ENCODE results near the gene RAI1.

GRCh38 chr17:17801800-17802481, 120.7 kb downstream of the RAI1 start:
- no peak for TF ChIP-seq TCF12 (IDR thresholded peaks at IDR 0.05; ENCODE audit: low read depth, low read length)
- TF ChIP-seq, protein P1, sequence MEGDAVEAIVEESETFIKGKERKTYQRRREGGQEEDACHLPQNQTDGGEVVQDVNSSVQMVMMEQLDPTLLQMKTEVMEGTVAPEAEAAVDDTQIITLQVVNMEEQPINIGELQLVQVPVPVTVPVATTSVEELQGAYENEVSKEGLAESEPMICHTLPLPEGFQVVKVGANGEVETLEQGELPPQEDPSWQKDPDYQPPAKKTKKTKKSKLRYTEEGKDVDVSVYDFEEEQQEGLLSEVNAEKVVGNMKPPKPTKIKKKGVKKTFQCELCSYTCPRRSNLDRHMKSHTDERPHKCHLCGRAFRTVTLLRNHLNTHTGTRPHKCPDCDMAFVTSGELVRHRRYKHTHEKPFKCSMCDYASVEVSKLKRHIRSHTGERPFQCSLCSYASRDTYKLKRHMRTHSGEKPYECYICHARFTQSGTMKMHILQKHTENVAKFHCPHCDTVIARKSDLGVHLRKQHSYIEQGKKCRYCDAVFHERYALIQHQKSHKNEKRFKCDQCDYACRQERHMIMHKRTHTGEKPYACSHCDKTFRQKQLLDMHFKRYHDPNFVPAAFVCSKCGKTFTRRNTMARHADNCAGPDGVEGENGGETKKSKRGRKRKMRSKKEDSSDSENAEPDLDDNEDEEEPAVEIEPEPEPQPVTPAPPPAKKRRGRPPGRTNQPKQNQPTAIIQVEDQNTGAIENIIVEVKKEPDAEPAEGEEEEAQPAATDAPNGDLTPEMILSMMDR (IDR thresholded peaks at IDR 0.05; ENCODE audit: control extremely low read depth in 1 of 3, insufficient read depth in 1 of 3, low read depth in 1 of 3, low read length in 3 of 3), result no peak
- TF ChIP-seq CHD1 (IDR thresholded peaks at IDR 0.05; ENCODE audit: low read depth, low read length), result no peak

Measured in H1 (cell line).